Activated T-helper 1 cell treated with anti-CD3 and anti-CD28 coated beads, Interleukin-2, amount 50 U/mL, for 16 hours (primary cell): ENCODE results near the gene CEP68.
"Not testable (repeated sequence)": the region's sequence is repeated elsewhere in the genome, so short reads cannot be mapped to it uniquely, and the experiment has no call there.

Experiments used
- DNase-seq, 2 donors: peaks; one replicate each; pipeline ENCODE4 v3.0.0-alpha.2; 2020; ENCODE audit warnings: low read depth in 1 of 2, low spot score in 1 of 2

The CEP68 gene

GRCh38 chr2:65056215-65057053 lies at the start of gene CEP68:
CEP68 (plus strand) TSS chr2:65056416; CDS start chr2:65069445, 13,029 bp downstream.
- DNase-seq, result peak; percentile 92 to 93

- DNase-seq, result no peak
Observed at GRCh38 chr2:65013776-65014175, 42.4 kb upstream of the CEP68 start.

GRCh38 chr2:65015731-65016130 lies 40.5 kb upstream of the CEP68 start:
- DNase-seq, result no peak

GRCh38 chr2:65016789-65017188 lies 39.4 kb upstream of the CEP68 start:
- DNase-seq, result no peak

GRCh38 chr2:65017335-65017734 lies 38.9 kb upstream of the CEP68 start:
- no peak for DNase-seq

- DNase-seq, result no peak
Observed at GRCh38 chr2:65018141-65018582, 38.1 kb upstream of the CEP68 start.

- DNase-seq, result no peak
Observed at GRCh38 chr2:65019010-65019409, 37.2 kb upstream of the CEP68 start.

- no peak for DNase-seq
Observed at GRCh38 chr2:65019675-65020195, 36.5 kb upstream of the CEP68 start.

GRCh38 chr2:65020251-65020650 lies 36.0 kb upstream of the CEP68 start:
- DNase-seq, result not testable (repeated sequence)

GRCh38 chr2:65020943-65021528 lies 35.2 kb upstream of the CEP68 start:
- no peak for DNase-seq

- DNase-seq, result no peak
Observed at GRCh38 chr2:65021709-65022108, 34.5 kb upstream of the CEP68 start.

GRCh38 chr2:65022189-65022588 lies 34.0 kb upstream of the CEP68 start:
- no peak for DNase-seq

GRCh38 chr2:65023742-65024141 lies 32.5 kb upstream of the CEP68 start:
- no peak for DNase-seq

GRCh38 chr2:65024149-65024829 lies 31.9 kb upstream of the CEP68 start:
- DNase-seq, result no peak

- DNase-seq, result no peak
Observed at GRCh38 chr2:65025453-65026123, 30.6 kb upstream of the CEP68 start.

GRCh38 chr2:65026154-65026553 lies 30.1 kb upstream of the CEP68 start:
- no peak for DNase-seq

- no peak for DNase-seq
Observed at GRCh38 chr2:65026704-65027464, 29.3 kb upstream of the CEP68 start.

- DNase-seq, result no peak
Observed at GRCh38 chr2:65027616-65028244, 28.5 kb upstream of the CEP68 start.

- no peak for DNase-seq
Observed at GRCh38 chr2:65030476-65031332, 25.5 kb upstream of the CEP68 start.
